CD4-positive, alpha-beta T cell (primary cell): ENCODE results near the gene LILRA1. TPM values are rescaled to one million over a fixed set of nuclear protein-coding genes. Genes with fewer than 3 reads are reported as not detected.

Experiments used
- ATAC-seq: fragments of 200-7000 bp; cut with Tn5 transposase; one replicate; pipeline ENCODE4 v1.10.0; 2022; ENCODE audit warnings: mild to moderate bottlenecking; ENCODE audit not compliant: poor library complexity
- CTCF ChIA-PET: fragments of 350-600 bp; sonication (Branson Sonifier 250); formaldehyde crosslinking; loops from one replicate; lab custom pipeline; 2021; ENCODE audit warnings: antibody characterized with exemption, inconsistent platforms; lab: Charles Lee
- POLR2A ChIA-PET: fragments of 350-600 bp; sonication (Branson Sonifier 250); formaldehyde crosslinking; loops from one replicate; lab custom pipeline; 2021; ENCODE audit warnings: antibody characterized with exemption, inconsistent platforms; lab: Charles Lee
- DNase-seq, 14 experiments: peaks; one replicate each; pipeline ENCODE4 v3.0.0-alpha.2; 2013 to 2020; ENCODE audit warnings: mixed read lengths in 2 of 14
- H3K27ac ChIP-seq, 2 donors: one replicate each; pipeline versions ENCODE4 v1.5.1 to v1.7.0; 2013; ENCODE audit warnings: low read length in 2 of 2, low read depth in 1 of 2, mild to moderate bottlenecking in 1 of 2
- H3K27me3 ChIP-seq, 2 experiments: 1 replicate in 1 of 2; 2 replicates in 1 of 2; pipeline versions ENCODE4 v1.6.1 to v1.7.0; 2013; ENCODE audit warnings: low read length in 2 of 2, control low read depth in 1 of 2, mild to moderate bottlenecking in 1 of 2, moderate library complexity in 1 of 2; ENCODE audit not compliant: insufficient read depth in 2 of 2, control insufficient read depth in 1 of 2
- H3K36me3 ChIP-seq: one replicate; pipeline ENCODE4 v1.6.1; 2013; ENCODE audit warnings: low read length, control low read depth; ENCODE audit not compliant: insufficient read depth
- H3K4me1 ChIP-seq: one replicate; pipeline ENCODE4 v1.6.1; 2013; ENCODE audit warnings: low read length, control low read depth; ENCODE audit not compliant: insufficient read depth
- H3K4me3 ChIP-seq: one replicate; pipeline ENCODE4 v1.5.1; 2013; ENCODE audit warnings: mild to moderate bottlenecking, low read length, moderate library complexity
- H3K9me3 ChIP-seq, 2 experiments: 1 replicate in 1 of 2; 2 replicates in 1 of 2; pipeline versions ENCODE4 v1.6.1 to v1.7.0; 2013; ENCODE audit warnings: low read length in 2 of 2, mild to moderate bottlenecking in 2 of 2, control low read depth in 1 of 2, moderate library complexity in 1 of 2; ENCODE audit not compliant: control insufficient read depth in 1 of 2, insufficient read depth in 1 of 2
- H3K27ac Mint-ChIP-seq: one replicate; pipeline ENCODE4 v1.8.0; 2020; ENCODE audit warnings: mixed read lengths
- H3K27me3 Mint-ChIP-seq: one replicate; pipeline ENCODE4 v1.8.0; 2021; ENCODE audit warnings: mixed read lengths
- H3K36me3 Mint-ChIP-seq: one replicate; pipeline ENCODE4 v1.8.0; 2021; ENCODE audit warnings: low read depth, mixed read lengths
- H3K4me1 Mint-ChIP-seq: one replicate; pipeline ENCODE4 v1.8.0; 2021; ENCODE audit warnings: low read depth, mixed read lengths
- H3K4me3 Mint-ChIP-seq: one replicate; pipeline ENCODE4 v1.8.0; 2020; ENCODE audit warnings: mild to moderate bottlenecking, mixed read lengths
- H3K9me3 Mint-ChIP-seq: one replicate; pipeline ENCODE4 v1.8.0; 2020; ENCODE audit warnings: mixed read lengths
- CTCF ChIP-seq: fragments of 200-600 bp; IDR thresholded peaks from one replicate; pipeline ENCODE4 v1.8.0; 2022; ENCODE audit warnings: antibody characterized with exemption, mild to moderate bottlenecking
- intact Hi-C, 2 experiments: fragments of 100-400 bp; cut with DNase I in 1 of 2; cut with micrococcal nuclease in 1 of 2; formaldehyde crosslinking; loops; one replicate each; pipeline versions ENCODE4 v1.15.1 to v1.9.0; 2023 to 2025; cut with DNase I, micrococcal nuclease
- total RNA-seq, 174 experiments: library from RNA in 2 of 174; stranded (reverse) in 2 of 174; gene quantifications; one replicate each; pipeline ENCODE4 v1.2.3 and lab custom pipeline; 2021 to 2026

Gene LILRA1
- total RNA-seq, 2 experiments from 2014 or later = 0.27 to 0.36 TPM

- intact Hi-C loops = no loop called here
- Histone ChIP-seq H3K4me1 (peaks cover 5% of the 10 kb centered on the region), H3K36me3 (no peaks in the 10 kb centered on the region), H3K4me3 (no peak overlapping the region), H3K27ac (no peak overlapping the region), H3K27me3 (no peaks in the 10 kb centered on the region), H3K9me3 (peaks cover 0 to 9% of the 10 kb centered on the region in 2 experiments)
- Mint-ChIP-seq H3K27me3 (peaks cover 35% of the 10 kb centered on the region), H3K27ac (no peak overlapping the region), H3K9me3 (no peaks in the 10 kb centered on the region), H3K36me3 (no peaks in the 10 kb centered on the region), H3K4me3 (no peak overlapping the region), H3K4me1 (no peaks in the 10 kb centered on the region)
- ChIA-PET POLR2A (no interaction called here), CTCF (no interaction called here)
- DNase-seq (no peak), ATAC-seq (no peak)
- no peak for TF ChIP-seq CTCF
These were observed 41.2 kb upstream of the LILRA1 start for GRCh38 chr19:54551950-54552912.

- Mint-ChIP-seq H3K9me3 (no peaks in the 10 kb centered on the region), H3K4me3 (no peak overlapping the region), H3K4me1 (no peaks in the 10 kb centered on the region), H3K27ac (no peak overlapping the region), H3K36me3 (no peaks in the 10 kb centered on the region), H3K27me3 (peaks cover 35% of the 10 kb centered on the region)
- DNase-seq = no peak
- ATAC-seq = no peak
- H3K9me3 ChIP-seq = peaks cover 0 to 9% of the 10 kb centered on the region in 2 experiments
- no peak for TF ChIP-seq CTCF
- no peaks in the 10 kb centered on the region for H3K27me3 ChIP-seq
- H3K36me3 ChIP-seq = no peaks in the 10 kb centered on the region
- peaks cover 5% of the 10 kb centered on the region for H3K4me1 ChIP-seq
- H3K27ac ChIP-seq = no peak overlapping the region
- intact Hi-C loops = no loop called here
- ChIA-PET CTCF (no interaction called here), POLR2A (no interaction called here)
- H3K4me3 ChIP-seq = no peak overlapping the region
These were observed 40.5 kb upstream of the LILRA1 start for GRCh38 chr19:54552913-54553310.

DNA sequence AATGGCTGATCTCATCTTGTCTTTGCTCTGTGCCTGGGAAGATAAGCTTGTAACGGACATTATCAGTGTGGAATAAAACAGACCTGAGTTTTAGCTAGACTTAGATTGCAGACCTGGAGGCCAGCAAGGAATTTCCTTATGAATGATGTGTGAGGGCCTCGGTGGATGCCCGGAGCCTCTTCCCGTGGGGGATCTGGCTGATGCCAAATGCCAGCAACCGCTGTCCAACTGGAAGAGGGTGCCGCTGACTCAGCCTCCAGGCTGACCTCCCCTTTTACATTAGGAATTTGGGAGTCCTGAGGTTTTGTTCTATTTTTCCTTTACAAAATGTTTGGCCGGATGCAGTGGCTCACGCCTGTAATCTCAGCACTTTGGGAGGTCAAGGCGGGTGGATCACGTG lies 39.4 kb upstream of the LILRA1 start:
- Histone ChIP-seq H3K36me3 (no peaks in the 10 kb centered on the region), H3K4me1 (peaks cover 5% of the 10 kb centered on the region), H3K27me3 (no peaks in the 10 kb centered on the region), H3K9me3 (peaks cover 0 to 9% of the 10 kb centered on the region in 2 experiments), H3K4me3 (no peak overlapping the region), H3K27ac (no peak overlapping the region)
- ATAC-seq (no peak), DNase-seq (no peak)
- Mint-ChIP-seq H3K4me3 (no peak overlapping the region), H3K27ac (no peak overlapping the region), H3K4me1 (no peaks in the 10 kb centered on the region), H3K36me3 (no peaks in the 10 kb centered on the region), H3K9me3 (no peaks in the 10 kb centered on the region), H3K27me3 (peaks cover 41% of the 10 kb centered on the region)
- ChIA-PET POLR2A (no interaction called here), CTCF (no interaction called here)
- intact Hi-C loops = no loop called here
- TF ChIP-seq CTCF = no peak
